ENCODE results near the gene AKAP8. TPM values are rescaled to one million over a fixed set of nuclear protein-coding genes. Genes with fewer than 3 reads are reported as not detected.

Gene AKAP8
- polyA plus RNA-seq, 1 donor from 2014 or later = 22.7 TPM

- no peak overlapping the region for H2AFZ ChIP-seq (ENCODE audit: low read depth, low read length)
- no peak overlapping the region for H3K4me2 ChIP-seq (ENCODE audit: low read length)
- no peaks in the 10 kb centered on the region for H3F3A ChIP-seq (ENCODE audit: insufficient read depth, low read length, poor library complexity, severe bottlenecking)
- no peak overlapping the region for H3K9ac ChIP-seq (ENCODE audit: low read length)
- H4K20me1 ChIP-seq (ENCODE audit: insufficient read depth) = peaks cover 5% of the 10 kb centered on the region
- H3K27ac ChIP-seq (ENCODE audit: low read length) = no peak overlapping the region
- no peak for TF ChIP-seq SMC3 (conservative IDR thresholded peaks at IDR 0.05; ENCODE audit: poor library complexity)
- no peak for TF ChIP-seq RAD21 (conservative IDR thresholded peaks at IDR 0.05)
- no peak for TF ChIP-seq EP300 (conservative IDR thresholded peaks at IDR 0.05; ENCODE audit: poor library complexity, severe bottlenecking)
- H3K4me3 ChIP-seq (ENCODE audit: low read length) = no peak overlapping the region
- H3K27me3 ChIP-seq (ENCODE audit: insufficient read depth, low read depth, low read length) = no peaks in the 10 kb centered on the region
- H3K79me2 ChIP-seq (replicated peaks; ENCODE audit: insufficient read depth, low read length) = peaks cover 16% of the 10 kb centered on the region
- no peaks in the 10 kb centered on the region for H3K9me2 ChIP-seq (ENCODE audit: insufficient read depth, low read length)
- no peaks in the 10 kb centered on the region for H3K9me3 ChIP-seq (ENCODE audit: low read length)
- H3K36me3 ChIP-seq (ENCODE audit: insufficient read depth, low read length) = peaks cover 5% of the 10 kb centered on the region
Observed at GRCh38 chr19:15371119-15371518, 8.5 kb downstream of the AKAP8 start.

GRCh38 chr19:15369594-15369891 is 10.0 kb downstream of the AKAP8 start:
- Histone ChIP-seq H3K4me3 (ENCODE audit: low read length) (no peak overlapping the region), H3K27ac (ENCODE audit: low read length) (no peak overlapping the region), H3K9me2 (ENCODE audit: insufficient read depth, low read length) (no peaks in the 10 kb centered on the region), H3K36me3 (ENCODE audit: insufficient read depth, low read length) (peaks cover 13% of the 10 kb centered on the region), H3K27me3 (ENCODE audit: insufficient read depth, low read depth, low read length) (no peaks in the 10 kb centered on the region), H3K9ac (ENCODE audit: low read length) (no peak overlapping the region), H3F3A (ENCODE audit: insufficient read depth, low read length, poor library complexity, severe bottlenecking) (no peaks in the 10 kb centered on the region), H3K9me3 (ENCODE audit: low read length) (no peaks in the 10 kb centered on the region), H4K20me1 (ENCODE audit: insufficient read depth) (no peaks in the 10 kb centered on the region), H3K79me2 (replicated peaks; ENCODE audit: insufficient read depth, low read length) (peaks cover 3% of the 10 kb centered on the region), H2AFZ (ENCODE audit: low read depth, low read length) (no peak overlapping the region), H3K4me2 (ENCODE audit: low read length) (no peak overlapping the region)
- TF ChIP-seq MXI1 (conservative IDR thresholded peaks at IDR 0.05; ENCODE audit: poor library complexity, severe bottlenecking) (no peak), TAF1 (IDR thresholded peaks at IDR 0.05; ENCODE audit: low read depth) (no peak), EP300 (conservative IDR thresholded peaks at IDR 0.05; ENCODE audit: poor library complexity, severe bottlenecking) (no peak), POLR2AphosphoS5 (IDR thresholded peaks at IDR 0.05) (no peak), CTCF (IDR thresholded peaks at IDR 0.05; ENCODE audit: poor library complexity, severe bottlenecking) (no peak), SMC3 (conservative IDR thresholded peaks at IDR 0.05; ENCODE audit: poor library complexity) (no peak)
- TF ChIP-seq, protein P1, sequence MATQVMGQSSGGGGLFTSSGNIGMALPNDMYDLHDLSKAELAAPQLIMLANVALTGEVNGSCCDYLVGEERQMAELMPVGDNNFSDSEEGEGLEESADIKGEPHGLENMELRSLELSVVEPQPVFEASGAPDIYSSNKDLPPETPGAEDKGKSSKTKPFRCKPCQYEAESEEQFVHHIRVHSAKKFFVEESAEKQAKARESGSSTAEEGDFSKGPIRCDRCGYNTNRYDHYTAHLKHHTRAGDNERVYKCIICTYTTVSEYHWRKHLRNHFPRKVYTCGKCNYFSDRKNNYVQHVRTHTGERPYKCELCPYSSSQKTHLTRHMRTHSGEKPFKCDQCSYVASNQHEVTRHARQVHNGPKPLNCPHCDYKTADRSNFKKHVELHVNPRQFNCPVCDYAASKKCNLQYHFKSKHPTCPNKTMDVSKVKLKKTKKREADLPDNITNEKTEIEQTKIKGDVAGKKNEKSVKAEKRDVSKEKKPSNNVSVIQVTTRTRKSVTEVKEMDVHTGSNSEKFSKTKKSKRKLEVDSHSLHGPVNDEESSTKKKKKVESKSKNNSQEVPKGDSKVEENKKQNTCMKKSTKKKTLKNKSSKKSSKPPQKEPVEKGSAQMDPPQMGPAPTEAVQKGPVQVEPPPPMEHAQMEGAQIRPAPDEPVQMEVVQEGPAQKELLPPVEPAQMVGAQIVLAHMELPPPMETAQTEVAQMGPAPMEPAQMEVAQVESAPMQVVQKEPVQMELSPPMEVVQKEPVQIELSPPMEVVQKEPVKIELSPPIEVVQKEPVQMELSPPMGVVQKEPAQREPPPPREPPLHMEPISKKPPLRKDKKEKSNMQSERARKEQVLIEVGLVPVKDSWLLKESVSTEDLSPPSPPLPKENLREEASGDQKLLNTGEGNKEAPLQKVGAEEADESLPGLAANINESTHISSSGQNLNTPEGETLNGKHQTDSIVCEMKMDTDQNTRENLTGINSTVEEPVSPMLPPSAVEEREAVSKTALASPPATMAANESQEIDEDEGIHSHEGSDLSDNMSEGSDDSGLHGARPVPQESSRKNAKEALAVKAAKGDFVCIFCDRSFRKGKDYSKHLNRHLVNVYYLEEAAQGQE (IDR thresholded peaks at IDR 0.05; ENCODE audit: borderline replicate concordance) = no peak

DNA sequence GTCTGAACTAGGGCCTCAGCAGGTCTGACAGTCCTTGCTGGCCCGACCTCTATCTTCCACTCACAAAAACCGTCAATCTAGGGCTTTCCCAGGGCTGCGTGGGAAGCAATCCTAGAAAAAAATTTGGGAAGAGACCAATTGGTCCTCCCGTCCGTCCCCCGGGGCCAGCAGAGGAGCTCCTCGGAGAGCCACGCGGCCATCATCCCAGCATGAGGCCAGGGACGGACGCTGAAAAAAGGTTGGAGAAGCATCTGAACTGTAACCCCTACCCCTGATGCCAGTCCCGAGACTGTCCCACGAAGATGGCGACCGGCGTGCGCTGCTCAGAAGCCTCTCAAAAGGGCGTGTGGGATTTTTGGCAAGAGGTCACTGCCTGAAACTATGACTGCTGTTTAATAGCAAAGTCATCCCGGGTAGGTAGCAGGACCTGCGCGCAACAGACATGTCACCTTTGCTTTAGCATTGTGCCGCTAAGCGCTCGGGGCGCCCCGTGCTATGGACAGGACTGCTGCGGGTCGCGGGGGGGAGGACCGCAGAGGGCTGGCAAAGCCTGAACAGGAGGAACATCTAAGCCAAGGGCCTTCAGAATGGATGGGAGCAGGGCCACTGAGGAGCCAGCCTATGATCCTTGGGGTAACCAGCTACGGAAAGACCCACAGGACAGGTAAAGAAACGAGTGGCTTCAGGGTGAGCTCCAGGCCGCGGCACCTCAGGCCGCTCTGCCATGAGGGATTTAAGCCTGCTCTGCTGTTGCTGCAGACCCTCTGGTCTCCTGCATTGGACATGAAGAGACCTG is 10.6 kb downstream of the AKAP8 start:
- H3K27me3 ChIP-seq (ENCODE audit: insufficient read depth, low read depth, low read length) = no peaks in the 10 kb centered on the region
- H2AFZ ChIP-seq (ENCODE audit: low read depth, low read length) = no peak overlapping the region
- H3F3A ChIP-seq (ENCODE audit: insufficient read depth, low read length, poor library complexity, severe bottlenecking) = no peaks in the 10 kb centered on the region
- H3K27ac ChIP-seq (ENCODE audit: low read length) = no peak overlapping the region
- no peaks in the 10 kb centered on the region for H3K9me3 ChIP-seq (ENCODE audit: low read length)
- H3K36me3 ChIP-seq (ENCODE audit: insufficient read depth, low read length) = peaks cover 13% of the 10 kb centered on the region
- no peak overlapping the region for H3K4me3 ChIP-seq (ENCODE audit: low read length)
- TF ChIP-seq POLR2AphosphoS5 (IDR thresholded peaks at IDR 0.05) (no peak), MXI1 (conservative IDR thresholded peaks at IDR 0.05; ENCODE audit: poor library complexity, severe bottlenecking) (no peak), EZH2 (IDR thresholded peaks at IDR 0.05; ENCODE audit: borderline replicate concordance, insufficient read depth, low read length, poor library complexity, severe bottlenecking) (no peak), TAF1 (IDR thresholded peaks at IDR 0.05; ENCODE audit: low read depth) (no peak), RAD21 (conservative IDR thresholded peaks at IDR 0.05) (no peak), EP300 (conservative IDR thresholded peaks at IDR 0.05; ENCODE audit: poor library complexity, severe bottlenecking) (no peak), CTCF (IDR thresholded peaks at IDR 0.05; ENCODE audit: poor library complexity, severe bottlenecking) (no peak), SMC3 (conservative IDR thresholded peaks at IDR 0.05; ENCODE audit: poor library complexity) (no peak)
- TF ChIP-seq, protein P1 (IDR thresholded peaks at IDR 0.05; ENCODE audit: borderline replicate concordance) = no peak
- no peak overlapping the region for H3K9ac ChIP-seq (ENCODE audit: low read length)
- H3K79me2 ChIP-seq (replicated peaks; ENCODE audit: insufficient read depth, low read length) = peaks cover 3% of the 10 kb centered on the region
- H4K20me1 ChIP-seq (ENCODE audit: insufficient read depth) = no peaks in the 10 kb centered on the region
- H3K9me2 ChIP-seq (ENCODE audit: insufficient read depth, low read length) = no peaks in the 10 kb centered on the region
- no peak overlapping the region for H3K4me2 ChIP-seq (ENCODE audit: low read length)

Measured in neural cell (in vitro differentiated cells).